Eye (tissue), 1 donor: ENCODE results near the gene CCDC6.
"Not testable (repeated sequence)": the region's sequence is repeated elsewhere in the genome, so short reads cannot be mapped to it uniquely, and the experiment has no call there.

ENCODE experiments used
- DNase-seq: peaks from one replicate; pipeline ENCODE4 v3.0.0-alpha.2; 2015

CCDC6 gene

GRCh38 chr10:59807629-59808620 lies 98.4 kb downstream of the CCDC6 start:
- no peak for DNase-seq

GRCh38 chr10:59805014-59805413 lies 101.3 kb downstream of the CCDC6 start:
- peak; percentile 24 for DNase-seq

- no peak for DNase-seq
Measured at GRCh38 chr10:59804220-59804619, 102.1 kb downstream of the CCDC6 start.

GRCh38 chr10:59803714-59804113 lies 102.6 kb downstream of the CCDC6 start:
- DNase-seq: no peak

- no peak for DNase-seq
Measured at GRCh38 chr10:59801171-59801570, 105.2 kb downstream of the CCDC6 start.

- DNase-seq: no peak
Measured at GRCh38 chr10:59799421-59799820, 106.9 kb downstream of the CCDC6 start.

GRCh38 chr10:59793919-59794318 lies 112.4 kb downstream of the CCDC6 start:
- DNase-seq: no peak

- DNase-seq: no peak
Measured at GRCh38 chr10:59792812-59793211, 113.5 kb downstream of the CCDC6 start.

GRCh38 chr10:59791601-59792000 lies 114.8 kb downstream of the CCDC6 start:
- no peak for DNase-seq

- DNase-seq: not testable (repeated sequence)
Measured at GRCh38 chr10:59790080-59790479, 116.3 kb downstream of the CCDC6 start.

- DNase-seq: not testable (repeated sequence)
Measured at GRCh38 chr10:59788914-59789313, 117.4 kb downstream of the CCDC6 start.

- not testable (repeated sequence) for DNase-seq
Measured at GRCh38 chr10:59787032-59787431, 119.3 kb downstream of the CCDC6 start.

- not testable (repeated sequence) for DNase-seq
Measured at GRCh38 chr10:59785476-59785875, 120.9 kb downstream of the CCDC6 start.

- DNase-seq: no peak
Measured at GRCh38 chr10:59781511-59781910, 124.8 kb downstream of the CCDC6 start.

GRCh38 chr10:59779756-59780533 lies 126.4 kb downstream of the CCDC6 start:
- no peak for DNase-seq

- no peak for DNase-seq
Measured at GRCh38 chr10:59774451-59774850, 131.9 kb downstream of the CCDC6 start.

- DNase-seq: no peak
Measured at GRCh38 chr10:59773088-59773487, 133.3 kb downstream of the CCDC6 start.

- no peak for DNase-seq
Measured at GRCh38 chr10:59771162-59771807, 135.1 kb downstream of the CCDC6 start.

- no peak for DNase-seq
Measured at GRCh38 chr10:59770689-59771088, 135.7 kb downstream of the CCDC6 start.

GRCh38 chr10:59762505-59762904 lies 143.9 kb downstream of the CCDC6 start:
- no peak for DNase-seq

GRCh38 chr10:59757966-59758365 lies 148.4 kb downstream of the CCDC6 start:
- DNase-seq: no peak

GRCh38 chr10:59754951-59755350 lies 151.4 kb downstream of the CCDC6 start:
- DNase-seq: no peak

- DNase-seq: peak; percentile 62
Measured at GRCh38 chr10:59753267-59753666, 153.1 kb downstream of the CCDC6 start, which contains the start of gene MRLN. Gene MRLN, minus strand, starts transcription at chr10:59753455.
